ENCODE results near the gene CHMP4B. TPM values are rescaled to one million over a fixed set of nuclear protein-coding genes. Genes with fewer than 3 reads are reported as not detected.

The CHMP4B gene
- total and polyA plus RNA-seq, 12 donors = 55.1 to 150 (median 93.4) TPM

- TF ChIP-seq POLR2A (IDR thresholded peaks at IDR 0.05) (no peak), CTCF (IDR thresholded peaks at IDR 0.05) (no peak)
- intact Hi-C loops (cut with DNase I) = no loop called here
- Histone ChIP-seq H3K36me3 (replicated peaks in 1 of 2) (no peaks in the 10 kb centered on the region), H3K27me3 (no peaks in the 10 kb centered on the region), H3K9me3 (replicated peaks in 1 of 3) (no peaks in the 10 kb centered on the region), H3K4me3 (no peak overlapping the region), H3K27ac (peak overlapping the region in 1 of 5 donors; percentile 32), H3K4me1 (replicated peaks in 1 of 2) (peaks cover 14 to 82% of the 10 kb centered on the region in 2 donors)
- peak in 3 of 7 donors; percentile 20 to 40 (median 23) for DNase-seq
- 37 to 55% (median 43%) methylated on average over 9 to 11 of the region's 11 CpGs for WGBS, 4 donors
Measured at GRCh38 chr20:33832103-33832804, 21.1 kb downstream of the CHMP4B start.

- no peaks in the 10 kb centered on the region for H3K27me3 ChIP-seq
- no peaks in the 10 kb centered on the region for H3K36me3 ChIP-seq (replicated peaks in 1 of 2)
- intact Hi-C loops (cut with DNase I) = no loop called here
- TF ChIP-seq CTCF (IDR thresholded peaks at IDR 0.05) (no peak), POLR2A (IDR thresholded peaks at IDR 0.05) (no peak)
- H3K9me3 ChIP-seq (replicated peaks in 1 of 3) = no peaks in the 10 kb centered on the region
- DNase-seq = peak in 1 of 7 donors; percentile 24
- 5 to 26% (median 22%) methylated on average over 1 of the region's 1 CpG for WGBS, 4 donors
- H3K4me3 ChIP-seq = no peak overlapping the region
- H3K27ac ChIP-seq = peak overlapping the region in 4 of 5 donors; percentile 23 to 38 (median 28)
- H3K4me1 ChIP-seq (replicated peaks in 1 of 2) = peaks cover 24 to 82% of the 10 kb centered on the region in 2 donors
Measured at GRCh38 chr20:33833333-33833732, 22.2 kb downstream of the CHMP4B start.

GRCh38 chr20:33835615-33836172, 24.5 kb downstream of the CHMP4B start:
- peaks cover 40 to 86% of the 10 kb centered on the region in 2 donors for H3K4me1 ChIP-seq (replicated peaks in 1 of 2)

More at GRCh38 chr20:33835615-33836172, 24.5 kb downstream of the CHMP4B start:
- intact Hi-C loops (cut with DNase I) = no loop called here
- 72 to 75% (median 73%) methylated on average over 9 of the region's 9 CpGs for WGBS, 4 donors
- no peak for TF ChIP-seq POLR2A (IDR thresholded peaks at IDR 0.05)
- TF ChIP-seq CTCF (IDR thresholded peaks at IDR 0.05) = no peak
- Histone ChIP-seq H3K27ac (no peak overlapping the region), H3K9me3 (replicated peaks in 1 of 3) (no peaks in the 10 kb centered on the region), H3K36me3 (replicated peaks in 1 of 2) (no peaks in the 10 kb centered on the region), H3K27me3 (no peaks in the 10 kb centered on the region), H3K4me3 (no peak overlapping the region)
- peak in 1 of 7 donors; percentile 34 for DNase-seq

Measured in adrenal gland (tissue), 12 donors.